Measurements from ENCODE around the gene PCDHGB1. TPM values are rescaled to one million over a fixed set of nuclear protein-coding genes. Genes with fewer than 3 reads are reported as not detected.
A peak's percentile ranks its signal among the peaks of the same experiment; 100 is the strongest.
"Not testable (repeated sequence)": the region's sequence is repeated elsewhere in the genome, so short reads cannot be mapped to it uniquely, and the experiment has no call there.

Gene PCDHGB1
- 1 to 10 TPM in 3 of 4 donors, under 1 TPM in 1; 0.29 to 1.9 (median 1.5) TPM for total RNA-seq

DNA sequence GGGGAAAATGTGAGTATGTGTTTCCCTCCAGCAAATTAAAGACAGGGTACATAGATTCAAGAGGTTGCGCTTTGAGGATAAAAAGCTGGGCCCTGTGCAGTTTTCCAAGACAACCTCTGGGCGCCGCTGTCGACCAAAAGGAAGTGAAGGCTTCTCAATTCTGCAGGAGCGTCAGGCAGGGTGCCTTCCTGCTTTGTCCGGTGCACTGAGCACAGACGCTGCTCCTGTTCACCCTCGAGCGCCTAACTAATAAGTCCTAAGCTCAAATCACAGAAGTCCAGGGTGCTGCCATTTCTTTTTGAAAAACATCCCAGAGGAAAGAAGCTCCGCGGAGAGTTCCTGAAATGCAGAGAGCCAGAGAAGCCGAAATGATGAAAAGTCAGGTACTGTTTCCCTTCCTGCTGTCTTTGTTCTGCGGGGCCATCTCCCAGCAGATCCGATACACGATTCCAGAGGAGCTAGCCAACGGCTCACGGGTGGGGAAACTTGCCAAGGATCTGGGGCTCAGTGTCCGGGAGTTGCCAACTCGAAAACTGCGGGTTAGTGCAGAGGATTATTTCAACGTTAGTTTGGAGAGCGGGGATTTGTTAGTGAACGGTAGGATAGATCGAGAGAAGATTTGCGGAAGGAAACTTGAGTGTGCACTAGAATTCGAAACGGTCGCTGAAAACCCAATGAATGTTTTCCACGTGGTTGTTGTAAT, at the start of gene PCDHGB1:
PCDHGB1 (plus strand) TSS at position 183 of the 703 bp plus-strand sequence; CDS start at position 345, 162 bp downstream.
- WGBS, 2 donors = 34 to 36% methylated on average over 21 to 26 of the region's 29 CpGs
- intact Hi-C loops (cut with DNase I) = no loop called here
- Histone ChIP-seq H3K9me3 (peaks cover 0 to 95% (median 56%) of the 10 kb centered on the region in 3 donors), H3K4me1 (no peaks in the 10 kb centered on the region), H3K4me3 (peak within 1 kb of the TSS in 2 of 4 donors; percentile 8 to 41), H3K27ac (no peak within 1 kb of the TSS), H3K27me3 (peaks cover 0 to 64% (median 0%) of the 10 kb centered on the region in 4 donors), H3K36me3 (no peaks in the 10 kb centered on the region)
- DNase-seq = no peak
- peak in 3 of 6 experiments; percentile 8 to 45 (median 26) for TF ChIP-seq CTCF (IDR thresholded peaks at IDR 0.05)
- no peak for TF ChIP-seq POLR2A (IDR thresholded peaks at IDR 0.05)

GRCh38 chr5:141303756-141304155, 46.1 kb upstream of the PCDHGB1 start, which contains the start of gene SLC25A2:
Gene SLC25A2, minus strand, starts transcription at chr5:141304049. Its CDS starts 184 bp downstream, at chr5:141303865.
- intact Hi-C loops (cut with DNase I) = no loop called here
- DNase-seq = no peak
- Histone ChIP-seq H3K4me3 (peak within 1 kb of the TSS in 1 of 4 donors; percentile 10), H3K27me3 (no peaks in the 10 kb centered on the region), H3K4me1 (no peaks in the 10 kb centered on the region), H3K27ac (no peak within 1 kb of the TSS), H3K9me3 (peaks cover 0 to 100% (median 85%) of the 10 kb centered on the region in 3 donors), H3K36me3 (peaks cover 0 to 7% (median 0%) of the 10 kb centered on the region in 3 donors)
- no peak for TF ChIP-seq POLR2A (IDR thresholded peaks at IDR 0.05)
- TF ChIP-seq CTCF (IDR thresholded peaks at IDR 0.05) = no peak
- 48 to 57% methylated on average over 5 to 11 of the region's 36 CpGs for WGBS, 2 donors

GRCh38 chr5:141306630-141307029, 43.3 kb upstream of the PCDHGB1 start:
- Histone ChIP-seq H3K36me3 (peaks cover 0 to 10% (median 0%) of the 10 kb centered on the region in 3 donors), H3K9me3 (peaks cover 0 to 100% (median 76%) of the 10 kb centered on the region in 3 donors), H3K4me1 (no peaks in the 10 kb centered on the region), H3K27me3 (no peaks in the 10 kb centered on the region), H3K4me3 (no peak overlapping the region), H3K27ac (no peak overlapping the region)
- TF ChIP-seq CTCF (IDR thresholded peaks at IDR 0.05) = no peak
- no peak for TF ChIP-seq POLR2A (IDR thresholded peaks at IDR 0.05)
- 95 to 100% methylated on average over 1 of the region's 1 CpG for WGBS, 2 donors
- intact Hi-C loops (cut with DNase I) = no loop called here
- no peak for DNase-seq

DNA sequence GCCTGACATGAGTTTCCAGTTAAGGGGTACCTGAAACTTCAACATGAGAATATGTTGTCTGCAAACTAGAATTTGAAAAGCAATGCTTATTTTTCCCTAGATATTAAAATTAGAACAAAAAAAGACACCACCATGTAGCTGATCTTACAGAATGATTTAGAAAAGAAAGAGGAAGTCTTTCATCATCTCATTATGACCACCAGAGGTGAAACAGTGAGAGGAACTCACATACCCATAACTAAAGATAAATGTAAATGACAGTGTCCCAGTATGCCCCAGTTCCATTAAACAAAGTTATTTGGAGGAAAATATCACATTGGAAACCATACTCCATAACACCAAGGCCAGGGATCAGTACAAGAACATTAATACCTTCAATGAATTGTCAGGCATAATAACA, 36.2 kb upstream of the PCDHGB1 start:
- intact Hi-C loops (cut with DNase I) = no loop called here
- H3K27ac ChIP-seq = no peak overlapping the region
- peaks cover 10 to 100% (median 82%) of the 10 kb centered on the region in 3 donors for H3K9me3 ChIP-seq
- no peak for DNase-seq
- TF ChIP-seq CTCF (IDR thresholded peaks at IDR 0.05) (no peak), POLR2A (IDR thresholded peaks at IDR 0.05) (no peak)
- H3K4me3 ChIP-seq = no peak overlapping the region
- H3K4me1 ChIP-seq = no peaks in the 10 kb centered on the region
- H3K27me3 ChIP-seq = no peaks in the 10 kb centered on the region
- peaks cover 0 to 59% (median under 1%) of the 10 kb centered on the region in 3 donors for H3K36me3 ChIP-seq

DNA sequence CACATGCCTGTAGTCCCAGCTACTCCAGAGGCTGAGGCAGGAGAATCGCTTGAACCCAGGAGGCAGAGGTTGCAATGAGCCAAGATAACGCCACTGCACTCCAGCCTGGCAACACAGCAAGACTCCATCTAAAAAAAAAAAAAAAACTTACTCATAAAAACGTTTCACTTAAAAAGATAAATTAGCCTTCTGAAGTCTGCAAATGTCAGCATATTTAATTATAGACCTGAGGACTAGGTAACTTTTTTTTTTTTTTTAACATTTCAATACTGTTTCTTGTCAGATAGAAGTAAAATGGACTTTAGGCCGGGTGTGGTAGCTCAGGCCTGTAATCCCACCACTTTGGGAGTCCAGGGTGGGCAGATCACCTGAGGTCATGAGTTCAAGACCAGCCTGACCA, 32.9 kb upstream of the PCDHGB1 start:
- H3K36me3 ChIP-seq = peaks cover 5 to 64% (median 10%) of the 10 kb centered on the region in 3 donors
- intact Hi-C loops (cut with DNase I); H3K27me3 ChIP-seq; DNase-seq; H3K27ac ChIP-seq; H3K4me3 ChIP-seq: not testable (repeated sequence)
- WGBS, 2 donors = 77 to 86% methylated on average over 4 of the region's 4 CpGs
- H3K9me3 ChIP-seq = peaks cover 19 to 99% (median 86%) of the 10 kb centered on the region in 3 donors
- H3K4me1 ChIP-seq = peaks cover 0 to 13% (median 4%) of the 10 kb centered on the region in 3 donors

All from esophagus squamous epithelium (tissue), 5 donors.